ENCODE data around the gene GRIP2.

The GRIP2 gene

GRCh38 chr3:14483286-14483685 is 56.9 kb downstream of the GRIP2 start:
- no peak for DNase-seq (ENCODE audit: low spot score)

DNA sequence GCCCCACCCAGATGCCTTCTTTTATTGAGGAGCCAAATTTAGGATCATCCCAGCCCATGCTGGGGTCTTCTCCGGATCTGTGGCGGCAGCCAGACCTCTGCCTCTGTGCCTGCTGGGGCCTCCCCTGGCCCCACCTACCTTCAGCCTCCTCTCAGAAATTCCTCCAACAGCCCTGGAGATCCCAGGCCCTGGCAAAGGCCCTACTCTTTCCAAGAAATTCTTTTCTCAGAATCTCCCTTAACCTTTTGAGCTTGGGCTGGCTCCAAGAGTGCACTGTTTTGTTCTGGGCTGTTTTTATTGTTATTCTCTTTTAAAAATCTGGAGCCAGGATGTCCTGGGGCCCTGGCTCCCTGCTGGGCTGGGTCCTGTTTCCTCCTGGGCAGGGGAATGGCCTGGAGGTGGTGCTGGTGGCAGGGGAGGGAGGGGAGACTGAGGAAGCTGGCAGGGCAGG is 57.8 kb downstream of the GRIP2 start:
- no peak for DNase-seq (ENCODE audit: low spot score)

GRCh38 chr3:14481646-14482036 is 58.5 kb downstream of the GRIP2 start:
- no peak for DNase-seq (ENCODE audit: low spot score)

- DNase-seq (ENCODE audit: low spot score) = no peak
Measured at GRCh38 chr3:14481018-14481645, 59.0 kb downstream of the GRIP2 start.

GRCh38 chr3:14480207-14481017 is 59.7 kb downstream of the GRIP2 start:
- no peak for DNase-seq (ENCODE audit: low spot score)

DNA sequence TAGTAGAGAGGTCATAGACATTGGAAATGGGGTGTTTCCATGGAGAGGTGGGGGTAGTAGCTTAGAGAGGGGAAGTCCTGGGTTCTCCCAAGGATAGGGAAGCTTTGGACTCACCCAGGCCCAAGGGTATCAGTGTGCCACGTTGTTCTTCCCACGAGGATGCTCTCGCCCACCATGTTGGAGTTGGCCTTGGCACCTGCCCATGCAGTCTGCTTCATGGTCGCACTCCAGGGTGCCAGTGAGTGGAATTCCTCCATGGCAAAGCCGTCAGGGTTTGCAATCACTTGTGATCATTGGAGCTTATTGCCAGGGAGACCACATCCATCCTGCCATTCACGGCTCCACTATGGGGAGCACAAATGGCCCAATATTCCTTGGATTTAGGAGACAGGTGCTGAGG is 60.6 kb downstream of the GRIP2 start:
- DNase-seq (ENCODE audit: low spot score) = no peak

DNA sequence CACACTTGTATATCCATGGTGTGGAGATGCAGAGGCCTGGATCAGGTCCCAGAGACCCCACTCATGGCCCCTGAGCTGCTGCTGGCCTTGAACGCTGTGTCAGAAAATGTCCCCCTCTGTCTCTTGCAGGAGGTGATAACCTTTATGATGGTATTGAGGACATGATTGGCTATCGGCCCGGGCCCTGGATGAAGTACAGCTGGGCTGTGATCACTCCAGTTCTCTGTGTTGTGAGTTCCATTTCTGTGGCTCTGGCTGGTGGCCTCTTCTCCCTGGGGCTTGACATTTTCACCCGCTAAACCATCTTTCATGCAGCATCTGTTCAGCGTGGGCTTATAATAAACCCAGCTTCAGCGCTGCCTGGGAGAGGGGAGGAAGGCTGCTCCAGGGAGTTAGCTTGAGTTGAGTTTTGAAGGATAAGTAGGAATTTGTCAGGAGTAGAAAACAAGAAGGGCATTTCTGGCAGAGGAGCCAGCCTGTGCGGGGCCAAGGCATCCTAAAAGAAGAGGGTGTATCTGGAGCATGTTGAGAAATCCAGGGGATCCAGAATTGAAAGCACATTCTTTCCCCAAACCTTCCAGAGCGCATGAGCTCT is 61.1 kb downstream of the GRIP2 start:
- no peak for DNase-seq (ENCODE audit: low spot score)

- no peak for DNase-seq (ENCODE audit: low spot score)
Measured at GRCh38 chr3:14477311-14477935, 62.7 kb downstream of the GRIP2 start.

DNA sequence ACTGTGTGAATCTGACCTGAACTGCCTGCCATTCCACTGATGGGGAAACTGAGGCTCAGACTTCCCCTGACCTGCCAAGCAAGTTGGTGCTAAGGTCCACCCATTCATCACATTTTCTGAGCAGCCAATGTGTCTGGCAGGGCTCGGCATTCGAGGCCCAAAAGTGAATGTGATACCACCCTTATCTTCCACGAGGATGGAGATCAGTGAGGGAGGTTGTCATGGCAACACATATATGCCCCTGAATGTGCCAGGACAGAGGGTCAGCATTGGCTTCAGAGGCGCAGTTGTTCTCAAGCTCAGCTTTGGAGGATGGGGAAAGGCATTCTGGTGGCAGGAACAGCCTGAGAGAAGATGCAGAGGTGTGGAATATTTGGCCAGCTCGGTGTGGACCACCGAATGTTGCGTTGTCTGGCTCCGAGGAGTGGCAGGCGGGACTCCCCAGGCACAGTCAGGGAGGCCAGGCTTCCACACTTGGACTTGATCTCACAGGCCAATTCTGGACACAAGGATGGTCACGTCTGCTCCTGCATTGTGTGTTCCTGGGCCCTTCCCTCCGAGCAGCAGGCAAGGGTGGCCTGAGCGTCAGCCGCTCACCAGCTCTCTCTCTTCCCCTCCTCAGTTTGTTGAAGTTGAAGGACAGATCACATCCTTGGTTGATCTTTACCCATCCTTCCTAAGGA is 63.4 kb downstream of the GRIP2 start:
- no peak for DNase-seq (ENCODE audit: low spot score)

GRCh38 chr3:14475621-14476020 is 64.5 kb downstream of the GRIP2 start:
- DNase-seq (ENCODE audit: low spot score) = no peak

- DNase-seq (ENCODE audit: low spot score) = no peak
Measured at GRCh38 chr3:14474363-14475081, 65.6 kb downstream of the GRIP2 start.

GRCh38 chr3:14473411-14473891 is 66.7 kb downstream of the GRIP2 start:
- DNase-seq (ENCODE audit: low spot score) = no peak

DNA sequence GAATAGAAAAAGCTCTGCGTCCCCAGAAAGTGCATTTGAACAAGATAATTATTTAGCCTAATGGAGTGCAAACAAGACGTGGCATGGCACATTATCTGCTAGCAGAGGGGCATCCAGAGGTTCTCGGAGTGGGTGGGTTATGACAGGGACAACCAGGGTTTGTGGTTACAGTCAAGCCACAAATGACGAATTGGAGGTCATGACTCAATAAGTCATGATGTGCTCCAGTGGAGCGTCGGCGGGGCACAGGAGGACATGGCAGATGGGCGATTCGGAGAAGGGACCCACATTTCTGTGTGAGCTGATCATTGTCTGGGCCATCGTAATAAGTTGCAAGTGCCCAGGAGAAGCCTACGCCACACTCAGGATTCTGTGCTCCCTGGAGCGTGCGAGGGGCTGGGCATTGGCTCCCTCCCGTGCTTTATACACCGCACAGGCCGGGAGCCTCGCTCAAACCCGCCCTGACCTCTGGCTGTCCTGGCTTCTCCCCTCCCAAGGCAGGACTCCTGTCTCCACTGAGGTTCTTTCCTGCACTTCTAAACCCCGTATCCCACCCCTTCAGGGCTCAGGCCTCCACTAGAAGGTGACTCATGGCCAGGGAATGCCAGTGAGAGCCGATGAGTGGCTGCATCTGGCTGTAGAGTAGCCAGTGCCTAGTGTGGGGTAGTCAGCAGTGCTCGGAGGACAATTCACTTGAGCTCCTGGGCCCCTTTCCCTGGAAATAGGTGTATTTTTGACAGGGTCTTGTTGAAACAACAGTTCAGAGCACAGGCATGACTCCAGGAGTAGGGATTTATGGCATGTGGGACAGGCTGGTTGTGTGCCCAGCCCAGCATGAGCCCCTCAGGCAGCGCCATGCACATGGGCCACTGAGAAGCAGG is 67.4 kb downstream of the GRIP2 start:
- DNase-seq (ENCODE audit: low spot score) = no peak

- no peak for DNase-seq (ENCODE audit: low spot score)
Measured at GRCh38 chr3:14471690-14472089, 68.5 kb downstream of the GRIP2 start.

- DNase-seq (ENCODE audit: low spot score) = no peak
Measured at GRCh38 chr3:14471016-14471415, 69.1 kb downstream of the GRIP2 start.

DNA sequence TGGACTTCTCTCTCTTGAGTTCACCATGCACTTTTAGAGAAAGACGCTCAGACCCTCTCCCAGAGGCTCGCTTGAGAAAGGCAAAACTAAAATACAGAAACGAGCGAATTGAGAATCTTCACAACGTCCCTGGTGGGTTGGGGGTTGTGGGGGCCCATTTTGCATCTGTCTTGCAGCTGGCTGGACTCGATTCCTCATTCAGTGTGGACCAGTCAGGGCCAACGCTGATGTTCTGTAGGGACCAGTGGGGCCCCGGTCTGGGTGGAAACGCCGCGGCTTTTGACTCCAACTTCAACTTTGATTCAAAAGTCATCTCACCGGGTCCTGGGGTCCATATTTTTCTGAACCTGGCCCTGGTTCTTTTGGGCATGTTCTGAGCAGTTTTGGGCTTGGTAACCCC is 69.7 kb downstream of the GRIP2 start:
- DNase-seq (ENCODE audit: low spot score) = no peak

GRCh38 chr3:14468621-14468981 is 71.5 kb downstream of the GRIP2 start:
- no peak for DNase-seq (ENCODE audit: low spot score)

DNA sequence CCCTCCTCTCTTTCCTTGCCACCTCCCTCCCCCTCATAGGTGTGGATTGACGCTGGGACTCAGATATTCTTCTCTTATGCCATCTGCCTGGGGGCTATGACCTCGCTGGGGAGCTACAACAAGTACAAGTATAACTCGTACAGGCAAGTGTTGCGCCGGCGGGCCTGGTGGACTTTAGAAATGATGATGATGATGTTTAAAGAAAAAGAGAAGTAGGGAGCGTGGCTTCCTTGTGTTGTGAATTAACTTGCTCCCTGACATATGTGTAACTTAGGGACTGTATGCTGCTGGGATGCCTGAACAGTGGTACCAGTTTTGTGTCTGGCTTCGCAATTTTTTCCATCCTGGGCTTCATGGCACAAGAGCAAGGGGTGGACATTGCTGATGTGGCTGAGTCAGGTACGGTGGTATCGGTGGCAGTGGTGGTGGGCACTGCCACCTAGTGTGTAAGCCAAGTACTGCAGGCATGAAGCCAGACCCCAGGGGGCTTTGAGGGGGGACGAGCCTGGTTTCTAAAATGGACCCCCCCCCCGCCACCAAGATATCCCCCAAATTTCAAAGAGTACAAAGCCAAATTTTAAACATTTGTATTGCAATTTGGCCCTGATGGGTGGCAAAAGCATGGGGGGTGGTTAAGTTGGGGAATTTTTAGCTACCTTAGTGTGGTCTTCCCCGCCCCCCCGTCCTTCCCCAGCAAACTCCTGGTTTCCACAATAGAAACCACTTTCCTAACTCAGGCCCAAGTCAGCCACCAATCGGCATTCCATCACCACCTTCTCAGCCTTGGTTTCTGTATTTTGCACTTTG is 72.1 kb downstream of the GRIP2 start:
- peak; percentile 85 for DNase-seq (ENCODE audit: low spot score)

DNA sequence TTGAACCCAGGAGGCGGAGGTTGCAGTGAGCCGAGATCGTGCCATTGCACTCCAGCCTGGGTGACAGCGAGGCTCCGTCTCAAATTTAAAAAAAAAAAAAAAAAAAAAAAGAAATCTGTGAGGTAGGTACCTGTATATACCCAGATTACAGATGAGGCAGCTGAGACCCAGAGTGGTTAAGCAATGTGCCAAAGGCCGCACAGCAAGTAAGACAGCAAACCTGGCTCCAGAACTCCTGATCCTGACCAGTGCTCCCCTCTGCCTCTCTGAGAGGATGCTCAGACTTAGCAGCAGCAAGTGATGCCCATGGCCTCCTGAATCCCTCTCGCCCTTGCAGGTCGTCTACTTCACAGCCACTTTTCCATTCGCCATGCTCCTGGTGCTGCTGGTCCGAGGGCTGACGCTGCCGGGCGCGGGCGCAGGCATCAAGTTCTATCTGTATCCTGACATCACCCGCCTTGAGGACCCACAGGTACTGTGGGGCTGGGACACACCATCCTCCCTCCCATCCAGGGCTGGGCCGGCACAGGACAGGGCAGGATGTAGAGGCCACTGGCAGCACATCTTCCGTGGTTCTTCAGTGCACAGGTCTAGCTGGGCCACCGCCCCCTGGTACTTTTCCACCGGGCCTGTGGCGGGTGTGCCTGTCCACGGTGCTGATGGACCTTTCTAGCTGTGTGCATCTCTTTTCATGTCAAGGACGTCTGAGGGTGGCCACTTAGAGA is 73.8 kb downstream of the GRIP2 start:
- DNase-seq (ENCODE audit: low spot score) = no peak
